ENCODE measurements around the gene CLPSL2.

DNA sequence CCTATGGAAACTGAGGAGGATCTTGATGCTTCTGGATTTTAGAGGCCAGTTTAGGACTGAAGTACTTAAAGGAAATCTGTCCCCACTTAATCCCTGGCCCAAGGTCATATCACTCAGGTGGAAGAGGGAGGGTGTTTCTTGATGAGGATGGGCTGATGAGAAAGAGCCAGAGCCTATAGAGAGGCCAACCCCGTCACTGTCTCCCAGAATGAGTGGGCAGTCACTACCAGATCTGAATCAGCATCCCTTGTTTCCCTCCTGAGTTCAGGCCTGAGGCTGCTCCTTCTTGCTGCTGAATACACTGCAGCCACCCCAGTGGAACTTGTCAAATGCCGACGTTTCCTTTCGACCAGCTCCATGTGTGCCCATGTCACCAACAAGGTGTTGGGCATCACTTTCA is 24.8 kb upstream of the CLPSL2 start:
- no peak for TF ChIP-seq POLR2A (IDR thresholded peaks at IDR 0.05; ENCODE audit: low read depth, low read length)
- no peak for TF ChIP-seq TAF1 (IDR thresholded peaks at IDR 0.05; ENCODE audit: low read depth, low read length)
- no peak for TF ChIP-seq POLR2AphosphoS5 (IDR thresholded peaks at IDR 0.05; ENCODE audit: low read depth, low read length)
- no peak for TF ChIP-seq POU2F2 (IDR thresholded peaks at IDR 0.05; ENCODE audit: low read depth, low read length)
- TF ChIP-seq SPI1 (IDR thresholded peaks at IDR 0.05; ENCODE audit: low read depth, low read length), result no peak
- no peak for TF ChIP-seq PAX5 (IDR thresholded peaks at IDR 0.05; ENCODE audit: insufficient read depth, low read length, severe bottlenecking)

All from GM12891 (cell line).